Endometrial microvascular endothelial cells (primary cell): Measurements from ENCODE around the gene TMEM54. TPM values are rescaled to one million over a fixed set of nuclear protein-coding genes. Genes with fewer than 3 reads are reported as not detected.

Experiments used
- in situ Hi-C: cut with HindIII; loops from 2 replicates; pipeline ENCODE4 v1.10.0; 2017; ENCODE audit warnings: low sequenced_read_pairs, low pct_unique_long_range_greater_than_20kb; ENCODE audit errors: inconsistent ontology term
- total RNA-seq: library from RNA; depleted of rRNA; stranded (reverse); fragments of >200 nt; gene quantifications from one replicate; pipeline ENCODE4 v1.2.3, GENCODE V29; 2015; ENCODE audit errors: inconsistent ontology term

The TMEM54 gene
- total RNA-seq, 1 donor from 2014 or later = 8.0 TPM

DNA sequence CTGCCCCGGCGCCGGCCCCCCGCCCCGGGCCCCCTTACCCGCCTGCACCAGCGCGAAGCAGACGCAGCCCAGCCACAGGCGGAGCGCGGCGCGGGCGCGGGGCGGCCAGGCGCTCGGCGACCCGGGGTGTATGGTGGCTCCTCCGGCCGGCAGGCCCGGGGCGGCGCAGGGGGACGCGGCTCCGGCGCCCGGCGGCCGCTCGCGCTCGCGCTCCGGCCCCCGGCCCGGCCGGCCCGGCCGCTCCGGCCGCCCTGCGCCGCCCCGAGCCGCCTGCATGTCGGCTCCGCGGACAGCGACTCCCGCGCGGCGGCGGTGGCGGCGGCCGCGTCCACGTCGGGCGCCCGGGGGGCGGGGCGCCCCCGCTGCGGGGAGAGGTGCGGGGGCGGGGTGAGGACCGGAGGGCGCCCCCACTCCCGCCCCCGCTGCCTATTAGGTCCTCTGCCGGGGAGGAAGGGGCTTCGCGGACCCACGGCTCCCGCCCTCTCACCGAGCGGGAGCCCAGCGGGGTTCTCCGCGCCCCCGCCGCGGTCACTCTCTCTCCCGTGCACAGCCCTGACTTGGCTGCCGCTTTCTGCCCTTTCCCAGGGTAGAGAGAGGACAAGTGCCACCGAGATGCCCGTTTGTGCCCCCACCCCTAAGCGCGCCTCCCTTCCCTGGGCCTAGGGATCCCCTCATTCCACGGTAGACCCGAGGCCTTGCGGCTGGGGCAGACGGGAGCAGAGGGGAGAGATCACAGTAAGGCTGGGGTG is 30.4 kb downstream of the TMEM54 start, which contains the start of gene FNDC5:
TSS of gene FNDC5 (minus strand) at position 298 of the 749 bp plus-strand sequence.
- in situ Hi-C loops = no loop called here

- in situ Hi-C loops = no loop called here
Observed at GRCh38 chr1:32869923-32870614, 31.1 kb downstream of the TMEM54 start.

GRCh38 chr1:32868806-32869455 is 32.3 kb downstream of the TMEM54 start:
- in situ Hi-C loops = no loop called here

DNA sequence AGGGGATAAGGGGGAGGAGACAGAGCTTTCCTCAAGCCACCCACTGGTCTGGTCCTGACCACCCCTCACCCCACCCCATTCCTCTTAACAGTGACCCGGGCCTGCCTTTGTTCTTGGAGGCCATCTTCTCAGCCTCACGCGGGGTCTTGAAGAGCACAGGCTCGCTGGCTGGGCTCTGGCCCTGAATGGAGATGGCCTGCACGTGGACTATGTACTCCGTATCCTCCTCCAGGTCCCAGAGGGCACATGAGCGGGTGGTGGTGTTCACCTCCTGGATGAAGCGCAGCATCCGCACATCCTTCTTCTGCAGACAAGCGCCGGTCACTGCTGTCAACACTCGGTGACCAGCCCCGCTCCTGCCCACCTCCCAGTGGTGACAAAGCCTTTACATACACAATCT is 33.1 kb downstream of the TMEM54 start:
- in situ Hi-C loops = no loop called here

DNA sequence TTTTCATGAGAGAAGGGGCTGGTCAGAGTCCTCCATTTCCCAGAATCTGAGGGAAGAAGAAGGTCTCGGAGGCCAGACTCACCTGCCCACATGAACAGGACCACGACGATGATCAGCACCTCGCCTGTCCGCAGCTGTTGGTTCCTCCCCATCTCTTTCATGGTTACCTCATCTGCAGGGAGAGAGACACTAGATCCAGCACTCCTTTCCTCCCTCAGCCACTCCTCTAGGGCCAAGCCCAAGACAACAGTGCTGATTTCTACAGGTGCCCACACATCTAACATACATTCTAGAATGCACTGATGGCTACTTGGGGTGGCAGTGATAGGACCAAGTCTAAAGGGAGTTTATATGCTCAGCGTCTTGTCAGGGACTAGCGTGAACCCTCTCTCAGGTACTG is 33.5 kb downstream of the TMEM54 start:
- in situ Hi-C loops = no loop called here

- in situ Hi-C loops = no loop called here
Observed at GRCh38 chr1:32867151-32867550, 34.0 kb downstream of the TMEM54 start.

DNA sequence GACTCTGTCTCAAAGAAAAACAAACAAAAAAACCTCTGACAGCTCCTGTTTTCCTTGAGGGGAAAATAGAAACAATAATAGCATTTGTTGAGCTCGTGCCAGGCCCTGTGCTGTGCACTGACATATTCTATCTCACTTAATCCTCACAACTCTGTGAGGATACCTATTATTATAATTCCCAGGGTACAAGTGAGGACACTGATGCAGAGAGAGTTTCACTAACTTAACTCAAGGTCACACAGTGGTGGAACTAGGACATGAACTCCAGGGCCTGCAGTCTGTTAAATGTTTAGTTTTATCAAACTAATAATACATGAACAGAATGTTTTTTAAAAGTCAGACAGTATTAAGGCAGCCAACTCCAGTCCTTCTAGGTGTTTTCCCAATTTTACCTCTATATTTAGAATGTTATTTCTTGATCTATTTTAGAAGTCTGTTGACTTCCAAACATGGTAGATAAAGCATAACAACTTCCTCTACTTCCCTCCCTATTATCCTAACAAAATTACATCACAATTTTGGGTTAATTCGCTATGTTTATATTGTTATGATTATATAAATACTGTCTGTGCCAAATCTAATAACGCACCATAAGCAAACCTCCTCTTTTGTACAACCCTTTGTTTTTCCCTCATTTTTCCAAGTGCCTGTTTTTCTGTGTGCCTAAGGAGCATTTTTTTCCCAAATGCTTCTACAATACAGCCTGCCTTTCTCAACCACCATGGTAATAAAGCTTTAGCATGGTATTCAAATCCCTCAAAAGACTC is 35.4 kb downstream of the TMEM54 start:
- in situ Hi-C loops = no loop called here

GRCh38 chr1:32864375-32865019 is 36.7 kb downstream of the TMEM54 start:
- in situ Hi-C loops = no loop called here

DNA sequence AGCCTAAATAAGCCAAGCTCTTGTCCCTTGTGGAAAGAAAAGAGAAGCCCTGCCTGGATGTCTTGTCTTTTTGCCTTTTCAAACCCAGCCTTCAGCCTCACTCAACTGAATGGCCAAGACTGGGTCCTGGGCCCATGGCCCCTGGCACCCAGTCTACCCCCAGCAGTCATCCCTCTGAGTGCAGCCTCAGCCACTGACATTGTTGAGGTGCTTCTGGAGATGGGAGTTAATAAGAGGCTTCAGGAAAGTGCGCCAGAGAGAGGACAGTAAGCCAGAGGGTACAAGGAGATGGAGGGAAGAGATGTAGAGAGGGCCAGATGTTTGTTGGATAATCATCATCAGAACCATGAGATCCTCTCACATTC is 37.3 kb downstream of the TMEM54 start:
- in situ Hi-C loops = no loop called here

GRCh38 chr1:32863218-32863880 is 37.8 kb downstream of the TMEM54 start:
- in situ Hi-C loops = no loop called here

GRCh38 chr1:32861904-32862695 is 39.1 kb downstream of the TMEM54 start:
- in situ Hi-C loops = no loop called here

DNA sequence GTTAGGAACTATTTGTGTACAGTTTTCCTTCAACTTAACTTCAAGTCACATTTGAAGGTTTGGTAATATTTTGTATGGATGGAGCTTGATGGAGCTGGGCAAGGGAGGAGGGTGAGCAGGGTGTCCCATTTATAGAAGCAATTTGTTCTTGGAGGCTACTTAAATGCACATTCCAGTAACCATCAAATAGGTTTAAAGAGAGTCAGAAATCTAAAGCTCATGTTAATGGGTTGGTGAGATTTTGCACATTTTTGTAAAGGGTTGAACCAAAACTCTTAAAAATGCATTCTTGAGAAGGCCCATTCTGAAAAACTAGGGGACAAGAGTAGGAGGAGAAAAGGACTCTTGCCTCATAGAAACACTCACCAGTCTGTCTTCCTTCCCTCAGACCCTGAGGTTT is 40.6 kb downstream of the TMEM54 start:
- in situ Hi-C loops = no loop called here

GRCh38 chr1:32859915-32860314 is 41.3 kb downstream of the TMEM54 start:
- in situ Hi-C loops = no loop called here

DNA sequence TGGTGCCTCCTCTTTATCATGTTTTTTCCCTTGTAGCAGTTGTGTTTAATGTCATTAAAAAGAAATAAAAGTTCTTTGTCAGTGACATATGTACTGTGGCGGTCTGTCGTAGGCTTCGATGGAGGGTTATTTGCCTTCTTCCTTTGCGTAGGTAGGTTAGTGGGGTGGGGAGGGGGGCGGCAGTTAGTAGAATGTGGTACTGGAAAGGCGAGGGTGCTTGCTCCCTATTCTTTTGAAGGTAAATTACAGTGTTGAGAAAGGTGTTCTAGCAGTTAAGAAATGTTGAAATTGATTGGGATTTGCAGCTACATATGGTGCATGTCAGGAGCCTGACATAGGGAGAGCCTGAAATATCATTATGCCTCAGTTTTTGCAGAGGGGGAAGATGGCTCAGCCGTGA is 42.4 kb downstream of the TMEM54 start:
- in situ Hi-C loops = no loop called here

GRCh38 chr1:32858136-32858535 is 43.1 kb downstream of the TMEM54 start:
- in situ Hi-C loops = no loop called here

GRCh38 chr1:32855861-32856617 is 45.1 kb downstream of the TMEM54 start:
- in situ Hi-C loops = no loop called here
